Measurements from ENCODE around the gene CNKSR3. TPM values are rescaled to one million over a fixed set of nuclear protein-coding genes. Genes with fewer than 3 reads are reported as not detected.

CNKSR3 gene
- polyA plus RNA-seq, 1 donor from 2014 or later: 3.0 TPM

GRCh38 chr6:154500769-154501577 is 9.5 kb downstream of the CNKSR3 start:
- no peaks in the 10 kb centered on the region for H3F3A ChIP-seq (ENCODE audit: insufficient read depth, low read length, poor library complexity, severe bottlenecking)
- no peak overlapping the region for H3K4me3 ChIP-seq (ENCODE audit: low read length)
- H3K4me2 ChIP-seq (ENCODE audit: low read length): no peak overlapping the region
- no peaks in the 10 kb centered on the region for H4K20me1 ChIP-seq (ENCODE audit: insufficient read depth)
- H3K27me3 ChIP-seq (ENCODE audit: insufficient read depth, low read depth, low read length): no peaks in the 10 kb centered on the region
- no peak overlapping the region for H2AFZ ChIP-seq (ENCODE audit: low read depth, low read length)
- TF ChIP-seq MXI1 (conservative IDR thresholded peaks at IDR 0.05; ENCODE audit: poor library complexity, severe bottlenecking) (no peak), REST (IDR thresholded peaks at IDR 0.05; ENCODE audit: borderline replicate concordance) (no peak), EP300 (conservative IDR thresholded peaks at IDR 0.05; ENCODE audit: poor library complexity, severe bottlenecking) (no peak), EZH2 (IDR thresholded peaks at IDR 0.05; ENCODE audit: borderline replicate concordance, insufficient read depth, low read length, poor library complexity, severe bottlenecking) (no peak), RAD21 (conservative IDR thresholded peaks at IDR 0.05) (no peak), SMC3 (conservative IDR thresholded peaks at IDR 0.05; ENCODE audit: poor library complexity) (no peak), POLR2AphosphoS5 (IDR thresholded peaks at IDR 0.05) (no peak), TAF1 (IDR thresholded peaks at IDR 0.05; ENCODE audit: low read depth) (no peak), CTCF (IDR thresholded peaks at IDR 0.05; ENCODE audit: poor library complexity, severe bottlenecking) (no peak)
- H3K9me2 ChIP-seq (ENCODE audit: insufficient read depth, low read length): no peaks in the 10 kb centered on the region
- no peaks in the 10 kb centered on the region for H3K79me2 ChIP-seq (replicated peaks; ENCODE audit: insufficient read depth, low read length)
- H3K27ac ChIP-seq (ENCODE audit: low read length): no peak overlapping the region
- no peak overlapping the region for H3K9ac ChIP-seq (ENCODE audit: low read length)
- H3K9me3 ChIP-seq (ENCODE audit: low read length): no peaks in the 10 kb centered on the region
- no peaks in the 10 kb centered on the region for H3K36me3 ChIP-seq (ENCODE audit: insufficient read depth, low read length)

GRCh38 chr6:154499855-154500589 is 10.5 kb downstream of the CNKSR3 start:
- Histone ChIP-seq H3K4me3 (ENCODE audit: low read length) (no peak overlapping the region), H3K9me2 (ENCODE audit: insufficient read depth, low read length) (no peaks in the 10 kb centered on the region), H3K27ac (ENCODE audit: low read length) (no peak overlapping the region), H3F3A (ENCODE audit: insufficient read depth, low read length, poor library complexity, severe bottlenecking) (no peaks in the 10 kb centered on the region), H3K9me3 (ENCODE audit: low read length) (no peaks in the 10 kb centered on the region), H4K20me1 (ENCODE audit: insufficient read depth) (no peaks in the 10 kb centered on the region), H3K4me2 (ENCODE audit: low read length) (no peak overlapping the region), H3K9ac (ENCODE audit: low read length) (no peak overlapping the region), H3K36me3 (ENCODE audit: insufficient read depth, low read length) (no peaks in the 10 kb centered on the region), H3K27me3 (ENCODE audit: insufficient read depth, low read depth, low read length) (no peaks in the 10 kb centered on the region), H3K79me2 (replicated peaks; ENCODE audit: insufficient read depth, low read length) (no peaks in the 10 kb centered on the region), H2AFZ (ENCODE audit: low read depth, low read length) (no peak overlapping the region)
- no peak for TF ChIP-seq TAF1 (IDR thresholded peaks at IDR 0.05; ENCODE audit: low read depth)
- no peak for TF ChIP-seq SMC3 (conservative IDR thresholded peaks at IDR 0.05; ENCODE audit: poor library complexity)
- TF ChIP-seq EP300 (conservative IDR thresholded peaks at IDR 0.05; ENCODE audit: poor library complexity, severe bottlenecking): no peak
- TF ChIP-seq RAD21 (conservative IDR thresholded peaks at IDR 0.05): no peak
- no peak for TF ChIP-seq EZH2 (IDR thresholded peaks at IDR 0.05; ENCODE audit: borderline replicate concordance, insufficient read depth, low read length, poor library complexity, severe bottlenecking)
- no peak for TF ChIP-seq REST (IDR thresholded peaks at IDR 0.05; ENCODE audit: borderline replicate concordance)
- no peak for TF ChIP-seq POLR2AphosphoS5 (IDR thresholded peaks at IDR 0.05)
- TF ChIP-seq CTCF (IDR thresholded peaks at IDR 0.05; ENCODE audit: poor library complexity, severe bottlenecking): no peak
- no peak for TF ChIP-seq MXI1 (conservative IDR thresholded peaks at IDR 0.05; ENCODE audit: poor library complexity, severe bottlenecking)

Measured in neural cell (in vitro differentiated cells).